HepG2 (cell line): ENCODE results near the gene ASTN1. TPM values are rescaled to one million over a fixed set of nuclear protein-coding genes. Genes with fewer than 3 reads are reported as not detected.

ENCODE experiments used
- ATAC-seq: fragments of 200-7000 bp; cut with Tn5 transposase; 3 replicates; pipeline ENCODE4 v1.9.1; 2020; ENCODE audit warnings: mild to moderate bottlenecking, moderate library complexity
- BruUV-seq: library from RNA; stranded (reverse); fragments of 400-500 nt; replicated peaks from 2 replicates; lab custom pipeline; 2021; lab: Mats Ljungman, UMichigan
- CTCF ChIA-PET: fragments of 300-600 bp; formaldehyde crosslinking; extraction: SDS; loops from one replicate; lab custom pipeline; 2021; ENCODE audit warnings: low total read pairs, inconsistent platforms, low intra/inter-chr PET ratio; lab: Yijun Ruan, JAX
- POLR2A ChIA-PET: fragments of 350-600 bp; sonication (Branson Sonifier 250); formaldehyde crosslinking; loops from one replicate; lab custom pipeline; 2020; ENCODE audit warnings: antibody characterized with exemption, inconsistent platforms; lab: Yijun Ruan, JAX
- DNase-seq: peaks from one replicate; pipeline ENCODE4 v3.0.0-alpha.2; 2015; ENCODE audit warnings: low spot score
- FAIRE-seq: peaks from 3 replicates; lab custom pipeline; 2011; peaks lifted over from hg19 to GRCh38; lab: Jason Lieb, UNC
- H2AFZ ChIP-seq: one replicate; pipeline ENCODE4 v1.6.1; 2011; ENCODE audit warnings: low read length, inconsistent platforms
- H3K27ac ChIP-seq: fragments of 300-600 bp; 3 replicates; pipeline ENCODE4 v1.8.0; 2011; ENCODE audit warnings: mixed run types, mild to moderate bottlenecking, mixed read lengths, low read length, inconsistent platforms; ENCODE audit not compliant: insufficient read depth; ENCODE audit errors: extremely low read length
- H3K27me3 ChIP-seq, 2 experiments: fragments of 200-600 bp in 1 of 2; 2 replicates in 1 of 2; 3 replicates in 1 of 2; pipeline versions ENCODE4 v1.6.0 to v1.8.0; 2011; ENCODE audit warnings: low read length in 2 of 2, mild to moderate bottlenecking in 2 of 2, moderate library complexity in 2 of 2, inconsistent platforms in 1 of 2; ENCODE audit not compliant: insufficient read depth in 2 of 2, control insufficient read depth in 1 of 2
- H3K36me3 ChIP-seq, 2 experiments: fragments of 200-600 bp in 1 of 2; replicated peaks in 1 of 2; 2 replicates in 1 of 2; 3 replicates in 1 of 2; pipeline versions ENCODE4 v1.5.1 to v1.8.0; 2011; ENCODE audit warnings: low read length in 2 of 2, inconsistent platforms in 1 of 2; ENCODE audit not compliant: insufficient read depth in 2 of 2, control insufficient read depth in 1 of 2
- H3K4me1 ChIP-seq: 2 replicates; pipeline ENCODE4 v1.5.1; 2012; ENCODE audit warnings: low read length, inconsistent platforms; ENCODE audit not compliant: insufficient read depth
- H3K4me2 ChIP-seq: 2 replicates; pipeline ENCODE4 v1.6.0; 2011; ENCODE audit warnings: low read depth, low read length, inconsistent platforms
- H3K4me3 ChIP-seq, 3 experiments: fragments of 200-600 bp in 1 of 3; sonication (generic), shearing (Covaris generic) in 1 of 3; replicated peaks in 1 of 3; 2 replicates each; pipeline ENCODE4 v1.5.1; 2011 to 2016; ENCODE audit warnings: low read length in 3 of 3, inconsistent platforms in 2 of 3, low read depth in 2 of 3, mild to moderate bottlenecking in 2 of 3, control low read depth in 1 of 3, mixed read lengths in 1 of 3; ENCODE audit not compliant: insufficient read depth in 1 of 3
- H3K79me2 ChIP-seq: one replicate; pipeline ENCODE4 v1.6.1; 2011; ENCODE audit warnings: low read length, inconsistent platforms; ENCODE audit not compliant: insufficient read depth
- H3K9ac ChIP-seq: 2 replicates; pipeline ENCODE4 v1.6.0; 2011; ENCODE audit warnings: mild to moderate bottlenecking, low read depth, low read length, inconsistent platforms; ENCODE audit not compliant: insufficient read depth
- H3K9me3 ChIP-seq: 2 replicates; pipeline ENCODE4 v1.5.1; 2012; ENCODE audit warnings: mild to moderate bottlenecking, low read length
- H4K20me1 ChIP-seq: 2 replicates; pipeline ENCODE4 v1.6.0; 2011; ENCODE audit warnings: inconsistent platforms, mild to moderate bottlenecking, low read length, moderate library complexity; ENCODE audit not compliant: insufficient read depth
- PAX8 ChIP-seq: sonication (generic); formaldehyde crosslinking; IDR thresholded peaks from 2 replicates; pipeline ENCODE4 v1.8.0; 2022; ENCODE audit warnings: mild to moderate bottlenecking, missing genetic modification reagents, borderline replicate concordance
- RFXANK ChIP-seq: IDR thresholded peaks from 2 replicates; pipeline ENCODE4 v1.6.1; 2016
- SAP130 ChIP-seq: IDR thresholded peaks from 2 replicates; pipeline ENCODE4 v1.6.1; 2016; ENCODE audit warnings: low read depth
- SATB2 ChIP-seq: sonication (generic); formaldehyde crosslinking; IDR thresholded peaks from 2 replicates; pipeline ENCODE4 v1.5.0; 2020; ENCODE audit warnings: missing genetic modification reagents
- SNAI1 ChIP-seq: sonication (generic); formaldehyde crosslinking; IDR thresholded peaks from 2 replicates; pipeline ENCODE4 v1.5.0; 2020; ENCODE audit warnings: mild to moderate bottlenecking, missing genetic modification reagents, borderline replicate concordance
- WGBS: methylation state at CpG from one replicate; pipeline ENCODE4 v1.1.6; 2017; ENCODE audit warnings: low lambda C conversion rate; 5-methylcytosine and 5-hydroxymethylcytosine counted together
- in situ Hi-C: cut with HindIII; loops from 2 replicates; pipeline ENCODE4 v1.10.0; 2017; ENCODE audit warnings: low pct_unique_long_range_greater_than_20kb; ENCODE audit not compliant: extremely low pct_ligation_motif_present
- intact Hi-C: fragments of 100-400 bp; cut with micrococcal nuclease; formaldehyde crosslinking; loops from one replicate; pipeline ENCODE4 v1.10.0; 2022; ENCODE audit not compliant: unreplicated experiment
- polyA plus RNA-seq, 8 experiments: library from polyadenylated mRNA; depleted of rRNA in 3 of 8; stranded (reverse) in 7 of 8; unstranded in 1 of 8; fragments of >200 nt; fragmentation: Illumina TruSeq in 4 of 8; extraction: Trizol in 4 of 8; gene quantifications; 2 replicates each; pipeline versions ENCODE4 v1.2.1 to v1.2.3, GENCODE V29; 2011 to 2016; ENCODE audit warnings: low read depth in 4 of 8, missing spikeins in 1 of 8, mixed read lengths in 1 of 8; ENCODE audit not compliant: insufficient read depth in 1 of 8
- total RNA-seq, 5 experiments: library from RNA; depleted of rRNA; stranded (reverse); fragments of >200 nt; fragmentation: Illumina TruSeq; extraction: Trizol; gene quantifications; 2 replicates each; pipeline ENCODE4 v1.2.3, GENCODE V29; 2016; ENCODE audit warnings: low read depth in 1 of 5
- TF ChIP-seq, protein P1 (sequence below): sonication (generic); formaldehyde crosslinking; IDR thresholded peaks from 2 replicates; pipeline ENCODE4 v1.4.0; 2020; ENCODE audit warnings: missing genetic modification reagents
- TF ChIP-seq, protein P2 (sequence below): sonication (generic); formaldehyde crosslinking; IDR thresholded peaks from 2 replicates; pipeline ENCODE4 v1.5.1; 2020; ENCODE audit warnings: mild to moderate bottlenecking, missing genetic modification reagents, borderline replicate concordance
- TF ChIP-seq, protein P3 (sequence below): IDR thresholded peaks from 2 replicates; pipeline ENCODE4 v1.6.1; 2016; ENCODE audit warnings: low read depth
- TF ChIP-seq, protein P4 (sequence below): sonication (generic); formaldehyde crosslinking; IDR thresholded peaks from 2 replicates; pipeline ENCODE4 v1.4.0; 2020; ENCODE audit warnings: mild to moderate bottlenecking, missing genetic modification reagents

Gene ASTN1
- total and polyA plus RNA-seq, 2 of the 13 experiments (the other 11 are each of a cell fraction or from before 2014, with no cell fraction given) = not detected

DNA sequence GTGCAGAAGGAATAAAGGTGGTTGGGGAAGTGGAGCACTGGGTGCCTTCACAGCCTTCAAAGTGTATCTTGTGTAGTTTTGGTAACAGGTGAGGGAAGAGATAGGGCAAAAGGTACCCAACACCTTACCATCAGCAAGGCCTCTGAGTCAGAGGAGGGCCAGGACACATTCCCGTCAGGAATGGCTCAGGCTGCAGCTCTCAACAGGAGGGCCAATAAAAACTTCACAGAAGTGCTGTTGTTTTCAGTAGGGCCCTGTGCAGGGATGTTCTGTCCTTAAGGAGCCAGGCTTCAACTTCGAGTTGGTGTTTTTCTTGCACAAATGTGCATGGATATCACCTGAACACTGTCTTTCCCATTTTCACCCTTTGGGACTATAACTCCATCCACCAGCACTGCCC lies 333.4 kb downstream of the ASTN1 start (continued):
- TF ChIP-seq, protein P1, sequence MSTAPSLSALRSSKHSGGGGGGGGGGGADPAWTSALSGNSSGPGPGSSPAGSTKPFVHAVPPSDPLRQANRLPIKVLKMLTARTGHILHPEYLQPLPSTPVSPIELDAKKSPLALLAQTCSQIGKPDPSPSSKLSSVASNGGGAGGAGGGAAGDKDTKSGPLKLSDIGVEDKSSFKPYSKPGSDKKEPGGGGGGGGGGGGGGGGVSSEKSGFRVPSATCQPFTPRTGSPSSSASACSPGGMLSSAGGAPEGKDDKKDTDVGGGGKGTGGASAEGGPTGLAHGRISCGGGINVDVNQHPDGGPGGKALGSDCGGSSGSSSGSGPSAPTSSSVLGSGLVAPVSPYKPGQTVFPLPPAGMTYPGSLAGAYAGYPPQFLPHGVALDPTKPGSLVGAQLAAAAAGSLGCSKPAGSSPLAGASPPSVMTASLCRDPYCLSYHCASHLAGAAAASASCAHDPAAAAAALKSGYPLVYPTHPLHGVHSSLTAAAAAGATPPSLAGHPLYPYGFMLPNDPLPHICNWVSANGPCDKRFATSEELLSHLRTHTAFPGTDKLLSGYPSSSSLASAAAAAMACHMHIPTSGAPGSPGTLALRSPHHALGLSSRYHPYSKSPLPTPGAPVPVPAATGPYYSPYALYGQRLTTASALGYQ (CRISPR knock-in tag) = no peak

DNA sequence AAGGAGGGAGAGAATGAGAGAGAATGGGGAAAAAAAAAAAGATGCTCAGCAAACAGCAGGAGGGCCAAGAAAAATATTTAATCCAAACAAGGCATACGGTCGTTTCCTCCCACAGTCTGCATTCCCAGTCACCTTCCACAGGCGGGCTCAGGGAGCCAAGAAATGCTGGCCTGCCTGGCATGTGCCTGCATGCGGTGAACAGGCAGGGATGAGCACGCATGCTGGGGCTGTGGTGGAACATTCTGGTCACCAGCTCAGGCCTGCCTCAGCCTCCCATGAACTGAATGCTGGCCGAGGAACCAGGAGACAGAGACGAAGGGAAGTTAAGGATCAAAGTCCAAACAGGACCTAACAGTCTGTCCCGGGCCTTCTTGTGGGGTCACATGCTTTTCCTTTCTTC lies 335.3 kb downstream of the ASTN1 start:
- TF ChIP-seq RFXANK (CRISPR knock-in tag) (no peak), SNAI1 (CRISPR knock-in tag) (no peak), PAX8 (CRISPR knock-in tag) (no peak), SAP130 (no peak), SATB2 (CRISPR knock-in tag) (no peak)
- TF ChIP-seq, protein P2, sequence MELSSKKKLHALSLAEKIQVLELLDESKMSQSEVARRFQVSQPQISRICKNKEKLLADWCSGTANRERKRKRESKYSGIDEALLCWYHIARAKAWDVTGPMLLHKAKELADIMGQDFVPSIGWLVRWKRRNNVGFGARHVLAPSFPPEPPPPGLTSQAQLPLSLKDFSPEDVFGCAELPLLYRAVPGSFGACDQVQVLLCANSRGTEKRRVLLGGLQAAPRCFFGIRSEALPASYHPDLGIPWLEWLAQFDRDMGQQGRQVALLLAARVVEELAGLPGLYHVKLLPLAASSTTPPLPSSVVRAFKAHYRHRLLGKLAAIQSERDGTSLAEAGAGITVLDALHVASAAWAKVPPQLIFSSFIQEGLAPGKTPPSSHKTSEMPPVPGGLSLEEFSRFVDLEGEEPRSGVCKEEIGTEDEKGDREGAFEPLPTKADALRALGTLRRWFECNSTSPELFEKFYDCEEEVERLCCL (CRISPR knock-in tag) = no peak
- TF ChIP-seq, protein P3, sequence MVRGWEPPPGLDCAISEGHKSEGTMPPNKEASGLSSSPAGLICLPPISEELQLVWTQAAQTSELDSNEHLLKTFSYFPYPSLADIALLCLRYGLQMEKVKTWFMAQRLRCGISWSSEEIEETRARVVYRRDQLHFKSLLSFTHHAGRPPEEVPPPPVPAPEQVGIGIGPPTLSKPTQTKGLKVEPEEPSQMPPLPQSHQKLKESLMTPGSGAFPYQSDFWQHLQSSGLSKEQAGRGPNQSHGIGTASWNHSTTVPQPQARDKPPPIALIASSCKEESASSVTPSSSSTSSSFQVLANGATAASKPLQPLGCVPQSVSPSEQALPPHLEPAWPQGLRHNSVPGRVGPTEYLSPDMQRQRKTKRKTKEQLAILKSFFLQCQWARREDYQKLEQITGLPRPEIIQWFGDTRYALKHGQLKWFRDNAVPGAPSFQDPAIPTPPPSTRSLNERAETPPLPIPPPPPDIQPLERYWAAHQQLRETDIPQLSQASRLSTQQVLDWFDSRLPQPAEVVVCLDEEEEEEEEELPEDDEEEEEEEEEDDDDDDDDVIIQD (CRISPR knock-in tag) = no peak
- TF ChIP-seq, protein P4, sequence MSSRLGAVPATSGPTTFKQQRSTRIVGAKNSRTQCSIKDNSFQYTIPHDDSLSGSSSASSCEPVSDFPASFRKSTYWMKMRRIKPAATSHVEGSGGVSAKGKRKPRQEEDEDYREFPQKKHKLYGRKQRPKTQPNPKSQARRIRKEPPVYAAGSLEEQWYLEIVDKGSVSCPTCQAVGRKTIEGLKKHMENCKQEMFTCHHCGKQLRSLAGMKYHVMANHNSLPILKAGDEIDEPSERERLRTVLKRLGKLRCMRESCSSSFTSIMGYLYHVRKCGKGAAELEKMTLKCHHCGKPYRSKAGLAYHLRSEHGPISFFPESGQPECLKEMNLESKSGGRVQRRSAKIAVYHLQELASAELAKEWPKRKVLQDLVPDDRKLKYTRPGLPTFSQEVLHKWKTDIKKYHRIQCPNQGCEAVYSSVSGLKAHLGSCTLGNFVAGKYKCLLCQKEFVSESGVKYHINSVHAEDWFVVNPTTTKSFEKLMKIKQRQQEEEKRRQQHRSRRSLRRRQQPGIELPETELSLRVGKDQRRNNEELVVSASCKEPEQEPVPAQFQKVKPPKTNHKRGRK = no peak
- H3K27ac ChIP-seq = no peak overlapping the region
- ChIA-PET POLR2A (no interaction called here), CTCF (no interaction called here)
- H3K79me2 ChIP-seq = no peaks in the 10 kb centered on the region
- no peak for DNase-seq
- no peak overlapping the region for H3K9ac ChIP-seq
- 12% methylated on average over 6 of the region's 8 CpGs for WGBS
- no peaks in the 10 kb centered on the region for H3K36me3 ChIP-seq
- intact Hi-C loops (no loop called here), in situ Hi-C loops (loop anchor here (25.0 kb wide), 2 partner anchors 442 to 1667 kb away; no protein-coding TSS in a partner anchor)
- H4K20me1 ChIP-seq = no peaks in the 10 kb centered on the region
- no peak overlapping the region for H2AFZ ChIP-seq
- H3K27me3 ChIP-seq = 0 out of 5 replicates have a peak, but pooled peaks cover 0 to 3% of the 10 kb centered on the region in 2 experiments
- no peaks in the 10 kb centered on the region for H3K9me3 ChIP-seq
- H3K4me1 ChIP-seq = no peaks in the 10 kb centered on the region
- no peak for FAIRE-seq
- H3K4me3 ChIP-seq = no peak overlapping the region
- H3K4me2 ChIP-seq = no peak overlapping the region
- no peak for ATAC-seq
- BruUV-seq = no TSS peak
